ENCODE measurements around the gene PRMT6.

Gene PRMT6

DNA sequence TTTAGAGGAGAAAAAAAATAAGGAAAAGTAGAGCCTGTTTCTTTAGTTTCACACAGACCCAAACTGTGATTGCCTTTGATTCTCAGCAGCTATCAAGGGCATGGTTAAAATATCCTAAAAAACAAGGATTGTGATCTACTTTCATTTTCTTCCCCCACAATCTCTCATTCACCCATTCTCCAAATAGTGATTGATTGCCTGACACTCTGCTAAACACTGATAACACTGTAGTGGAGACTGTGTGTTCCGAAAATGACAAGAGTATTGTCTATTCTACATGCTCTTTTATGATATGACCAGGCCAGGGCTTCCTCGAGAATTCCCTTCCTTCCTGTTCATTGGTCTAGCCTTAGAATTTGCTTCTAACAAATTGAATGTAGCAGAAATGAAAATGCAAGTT, 40.2 kb downstream of the PRMT6 start:
- Histone ChIP-seq H3K4me3 (ENCODE audit: low read length) (no peak overlapping the region), H3K9me3 (ENCODE audit: insufficient read depth, low read depth, low read length) (no peaks in the 10 kb centered on the region), H3K9ac (ENCODE audit: low read depth, low read length) (no peak overlapping the region), H3K4me1 (ENCODE audit: insufficient read depth, low read length) (no peaks in the 10 kb centered on the region), H3K36me3 (ENCODE audit: insufficient read depth, low read length) (no peaks in the 10 kb centered on the region), H3K27ac (ENCODE audit: low read depth, low read length) (no peak overlapping the region), H3K27me3 (ENCODE audit: insufficient read depth, low read length) (no peaks in the 10 kb centered on the region)
- 94% methylated on average over 2 of the region's 2 CpGs for WGBS

DNA sequence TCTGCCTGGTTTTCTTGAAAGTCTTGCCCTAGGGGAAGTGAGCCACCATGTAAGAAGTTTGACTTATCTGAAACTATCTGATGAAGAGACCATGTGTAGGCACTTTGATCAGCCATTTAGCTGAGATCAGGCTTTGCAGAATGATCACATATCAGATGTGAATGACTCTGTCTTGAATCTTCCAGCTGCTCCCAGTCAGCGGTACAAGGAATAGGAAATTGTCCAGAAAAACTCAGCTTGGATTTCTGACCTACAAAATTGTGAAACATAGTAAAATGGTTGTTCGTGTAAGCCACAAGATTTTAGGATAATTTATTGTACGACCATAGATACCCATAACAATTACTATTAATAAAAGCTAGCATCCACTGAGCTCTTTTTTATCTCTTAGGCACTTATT, 42.5 kb downstream of the PRMT6 start:
- Histone ChIP-seq H3K27ac (ENCODE audit: low read depth, low read length) (no peak overlapping the region), H3K9ac (ENCODE audit: low read depth, low read length) (no peak overlapping the region), H3K27me3 (ENCODE audit: insufficient read depth, low read length) (no peaks in the 10 kb centered on the region), H3K4me1 (ENCODE audit: insufficient read depth, low read length) (no peaks in the 10 kb centered on the region), H3K4me3 (ENCODE audit: low read length) (no peak overlapping the region), H3K9me3 (ENCODE audit: insufficient read depth, low read depth, low read length) (no peaks in the 10 kb centered on the region), H3K36me3 (ENCODE audit: insufficient read depth, low read length) (no peaks in the 10 kb centered on the region)
- 96% methylated on average over 3 of the region's 3 CpGs for WGBS

DNA sequence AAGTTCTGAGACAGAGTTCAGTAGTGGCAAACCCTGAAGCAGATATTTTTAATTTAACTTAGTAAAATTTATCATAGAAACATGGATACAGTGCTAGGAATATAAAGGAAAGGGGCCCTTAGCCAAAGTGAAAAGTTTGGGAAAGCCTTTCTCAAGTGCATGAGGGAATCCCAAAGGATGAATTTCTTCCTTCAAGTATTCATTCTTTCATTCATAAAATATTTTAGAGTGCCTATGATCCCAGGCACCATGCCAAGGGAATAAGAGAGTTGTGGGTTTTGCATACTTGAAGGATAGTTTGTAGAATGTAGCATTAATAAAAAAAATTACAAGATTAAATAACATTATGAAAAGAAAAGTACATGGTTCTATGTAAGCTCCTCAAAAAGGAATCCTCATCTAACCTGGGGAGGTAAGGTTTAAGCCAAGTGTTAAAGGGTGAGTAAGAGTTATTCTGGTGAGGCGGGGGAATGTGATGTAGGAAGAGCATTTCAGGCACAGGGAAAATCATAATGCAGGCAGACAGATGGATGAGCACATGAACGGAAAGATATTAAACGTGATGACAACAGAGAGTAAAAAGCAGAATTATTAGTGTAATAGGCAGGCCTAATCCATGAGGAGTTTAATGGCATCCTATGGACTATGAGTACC, 44.0 kb downstream of the PRMT6 start:
- H3K36me3 ChIP-seq (ENCODE audit: insufficient read depth, low read length) = no peaks in the 10 kb centered on the region
- H3K4me3 ChIP-seq (ENCODE audit: low read length) = no peak overlapping the region
- H3K9ac ChIP-seq (ENCODE audit: low read depth, low read length) = no peak overlapping the region
- 95% methylated on average over 3 of the region's 3 CpGs for WGBS
- H3K27me3 ChIP-seq (ENCODE audit: insufficient read depth, low read length) = no peaks in the 10 kb centered on the region
- no peak overlapping the region for H3K27ac ChIP-seq (ENCODE audit: low read depth, low read length)
- no peaks in the 10 kb centered on the region for H3K4me1 ChIP-seq (ENCODE audit: insufficient read depth, low read length)
- H3K9me3 ChIP-seq (ENCODE audit: insufficient read depth, low read depth, low read length) = no peaks in the 10 kb centered on the region

DNA sequence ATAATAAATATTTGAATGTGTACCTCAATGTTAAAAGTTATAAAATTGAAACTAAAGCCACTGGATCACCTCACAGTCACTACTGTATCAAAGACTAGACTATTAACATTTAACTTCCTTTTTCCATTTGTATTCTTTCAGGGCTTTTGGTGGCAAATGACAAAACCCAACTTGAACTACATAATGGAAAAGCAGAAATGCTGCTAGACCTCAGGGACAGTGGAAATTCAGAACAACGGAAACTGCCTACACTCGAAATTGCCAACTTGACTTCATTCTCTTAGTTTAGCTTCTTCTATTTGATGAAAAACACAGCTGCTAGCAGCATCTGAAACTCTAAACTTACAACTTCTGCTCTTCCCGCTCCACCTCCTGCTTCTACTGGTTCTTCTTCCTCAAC, 49.4 kb downstream of the PRMT6 start:
- WGBS = 90% methylated on average over 3 of the region's 3 CpGs

More for the DNA sequence above, 49.4 kb downstream of the PRMT6 start:
- no peak overlapping the region for H3K9ac ChIP-seq (ENCODE audit: low read depth, low read length)
- H3K27ac ChIP-seq (ENCODE audit: low read depth, low read length) = no peak overlapping the region
- H3K36me3 ChIP-seq (ENCODE audit: insufficient read depth, low read length) = no peaks in the 10 kb centered on the region
- H3K4me3 ChIP-seq (ENCODE audit: low read length) = no peak overlapping the region
- no peaks in the 10 kb centered on the region for H3K27me3 ChIP-seq (ENCODE audit: insufficient read depth, low read length)
- H3K4me1 ChIP-seq (ENCODE audit: insufficient read depth, low read length) = peaks cover 11% of the 10 kb centered on the region
- H3K9me3 ChIP-seq (ENCODE audit: insufficient read depth, low read depth, low read length) = no peaks in the 10 kb centered on the region
